Hepatocyte (in vitro differentiated cells): ENCODE results near the gene CZIB.

Experiments
- CTCF ChIP-seq: fragments of 200-600 bp; sonication (generic); IDR thresholded peaks from 2 replicates; pipeline ENCODE4 v1.5.1; 2016; ENCODE audit warnings: antibody characterized with exemption, mild to moderate bottlenecking; ENCODE audit not compliant: poor library complexity
- EZH2 ChIP-seq: fragments of 200-600 bp; sonication (generic); IDR thresholded peaks from 2 replicates; pipeline ENCODE4 v1.6.1; 2016; ENCODE audit warnings: antibody characterized with exemption, mild to moderate bottlenecking, borderline replicate concordance

DNA sequence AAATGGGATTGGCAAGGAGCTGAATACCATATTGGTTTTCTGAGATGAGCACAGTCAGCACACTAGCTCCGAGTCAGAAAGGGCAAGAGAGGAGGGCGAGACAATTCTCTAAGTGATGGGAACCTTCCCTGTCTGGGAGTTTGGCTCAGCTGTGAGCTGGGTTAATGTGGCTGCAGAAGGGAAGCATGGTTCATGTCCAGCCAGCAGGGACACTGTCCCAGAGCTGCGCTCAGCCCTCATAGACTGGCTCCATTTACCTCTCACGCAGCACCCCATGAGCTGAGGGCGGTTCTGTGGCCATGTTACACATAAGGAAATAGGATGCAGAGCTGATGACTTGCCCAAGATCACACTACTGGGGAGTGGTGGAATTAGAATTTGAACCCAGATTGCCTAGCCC lies 39.5 kb downstream of the CZIB start:
- TF ChIP-seq CTCF (no peak), EZH2 (no peak)
